Endometrial microvascular endothelial cells (primary cell): ENCODE measurements around the gene RIPPLY1. TPM values are rescaled to one million over a fixed set of nuclear protein-coding genes. Genes with fewer than 3 reads are reported as not detected.

ENCODE experiments used
- in situ Hi-C: cut with HindIII; loops from 2 replicates; pipeline ENCODE4 v1.10.0; 2017; ENCODE audit warnings: low sequenced_read_pairs, low pct_unique_long_range_greater_than_20kb; ENCODE audit errors: inconsistent ontology term
- total RNA-seq: library from RNA; depleted of rRNA; stranded (reverse); fragments of >200 nt; gene quantifications from one replicate; pipeline ENCODE4 v1.2.3, GENCODE V29; 2015; ENCODE audit errors: inconsistent ontology term

RIPPLY1 gene
- total RNA-seq, 1 donor from 2014 or later = not detected

- in situ Hi-C loops = no loop called here
Measured at GRCh38 chrX:106919932-106920452, 16.9 kb upstream of the RIPPLY1 start, which contains the start of gene CLDN2. CLDN2 (plus strand) TSS chrX:106920402; CDS start chrX:106928229, 7,827 bp downstream.

- in situ Hi-C loops = no loop called here
Measured at GRCh38 chrX:106917830-106918500, 14.8 kb upstream of the RIPPLY1 start.

- in situ Hi-C loops = no loop called here
Measured at GRCh38 chrX:106912864-106913263, 9.7 kb upstream of the RIPPLY1 start.

- in situ Hi-C loops = no loop called here
Measured at GRCh38 chrX:106906361-106906760, 3.2 kb upstream of the RIPPLY1 start.

- in situ Hi-C loops = no loop called here
Measured at GRCh38 chrX:106905064-106905708, 2.0 kb upstream of the RIPPLY1 start.

- in situ Hi-C loops = no loop called here
Measured at GRCh38 chrX:106903856-106904528, 851 bp upstream of the RIPPLY1 start.

- in situ Hi-C loops = no loop called here
Measured at GRCh38 chrX:106902684-106903083, 457 bp downstream of the RIPPLY1 start.

GRCh38 chrX:106901781-106902219 lies 1.3 kb downstream of the RIPPLY1 start:
- in situ Hi-C loops = no loop called here

- in situ Hi-C loops = no loop called here
Measured at GRCh38 chrX:106901341-106901740, 1.8 kb downstream of the RIPPLY1 start.

- in situ Hi-C loops = no loop called here
Measured at GRCh38 chrX:106899841-106900240, 3.3 kb downstream of the RIPPLY1 start.

- in situ Hi-C loops = no loop called here
Measured at GRCh38 chrX:106899276-106899675, 3.9 kb downstream of the RIPPLY1 start.

- in situ Hi-C loops = no loop called here
Measured at GRCh38 chrX:106898462-106898861, 4.7 kb downstream of the RIPPLY1 start.

- in situ Hi-C loops = no loop called here
Measured at GRCh38 chrX:106897259-106897658, 5.9 kb downstream of the RIPPLY1 start.

- in situ Hi-C loops = no loop called here
Measured at GRCh38 chrX:106894978-106895452, 8.1 kb downstream of the RIPPLY1 start.

GRCh38 chrX:106894392-106894909 lies 8.7 kb downstream of the RIPPLY1 start:
- in situ Hi-C loops = no loop called here

- in situ Hi-C loops = no loop called here
Measured at GRCh38 chrX:106891762-106892460, 11.2 kb downstream of the RIPPLY1 start.

- in situ Hi-C loops = no loop called here
Measured at GRCh38 chrX:106889468-106889867, 13.7 kb downstream of the RIPPLY1 start.

GRCh38 chrX:106875151-106875550 lies 28.0 kb downstream of the RIPPLY1 start:
- in situ Hi-C loops = no loop called here

- in situ Hi-C loops = no loop called here
Measured at GRCh38 chrX:106874075-106874474, 29.1 kb downstream of the RIPPLY1 start.
